Measurements from ENCODE around the gene PITX3.

DNA sequence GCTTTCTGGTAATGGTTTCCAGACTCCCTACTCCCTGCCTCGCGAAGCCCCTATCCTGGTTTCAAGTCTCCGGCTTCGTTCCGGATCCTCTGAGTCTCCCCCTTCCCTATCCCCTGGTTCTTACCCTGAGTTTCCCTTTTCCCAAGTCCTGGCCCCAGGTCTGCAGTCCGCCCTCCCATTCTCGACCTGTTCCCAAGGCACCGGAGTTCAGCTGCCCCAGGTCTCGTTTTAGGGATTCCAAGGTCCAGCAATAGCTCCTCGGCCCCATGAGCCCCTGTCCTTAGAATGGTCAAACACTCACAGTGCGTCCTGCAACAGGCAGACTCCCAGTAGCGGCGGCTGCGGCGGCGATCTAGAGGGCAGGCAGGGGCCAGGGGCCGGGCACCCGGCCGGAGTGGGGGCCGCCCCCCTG lies 274 bp downstream of the PITX3 start:
- TF ChIP-seq HDAC6 (IDR thresholded peaks at IDR 0.05; ENCODE audit: unreplicated experiment): no peak
- TF ChIP-seq IKZF1 (conservative IDR thresholded peaks at IDR 0.05): no peak
- TF ChIP-seq CTCF (IDR thresholded peaks at IDR 0.05 in 2 of 3, conservative IDR thresholded peaks at IDR 0.05 in 1 of 3; ENCODE audit: control insufficient read depth in 2 of 3, extremely low read depth in 1 of 3, insufficient read depth in 1 of 3, low read depth in 3 of 3, low read length in 3 of 3): no peak
- TF ChIP-seq POLR2A (IDR thresholded peaks at IDR 0.05; ENCODE audit: low read depth, low read length): no peak
- no peak for TF ChIP-seq SUZ12 (IDR thresholded peaks at IDR 0.05; ENCODE audit: unreplicated experiment)
- no peak for TF ChIP-seq TBL1XR1 (IDR thresholded peaks at IDR 0.05; ENCODE audit: low read depth, low read length)
- no peak for TF ChIP-seq YY1 (IDR thresholded peaks at IDR 0.05; ENCODE audit: low read depth, low read length)
- TF ChIP-seq CHD4 (IDR thresholded peaks at IDR 0.05): no peak
- TF ChIP-seq ZBTB40 (IDR thresholded peaks at IDR 0.05; ENCODE audit: borderline replicate concordance): no peak
- no peak for TF ChIP-seq NRF1 (conservative IDR thresholded peaks at IDR 0.05; ENCODE audit: low read depth, low read length)
- TF ChIP-seq FOS (IDR thresholded peaks at IDR 0.05; ENCODE audit: borderline replicate concordance, extremely low read depth, insufficient read length): no peak
- no peak for TF ChIP-seq BCL3 (IDR thresholded peaks at IDR 0.05; ENCODE audit: borderline replicate concordance, insufficient read depth, low read depth, low read length, poor library complexity, severe bottlenecking)
- TF ChIP-seq HDGF (IDR thresholded peaks at IDR 0.05): no peak
- no peak for TF ChIP-seq ZBTB33 (IDR thresholded peaks at IDR 0.05)

All from GM12878 (cell line).